K562 (cell line): ENCODE data around the gene ZBTB7A. TPM values are rescaled to one million over a fixed set of nuclear protein-coding genes. Genes with fewer than 3 reads are reported as not detected.
A peak's percentile ranks its signal among the peaks of the same experiment; 100 is the strongest.

Experiments
- ELF4 ChIP-seq: fragments of 450-650 bp; formaldehyde crosslinking; IDR thresholded peaks from 2 replicates; pipeline ENCODE4 v1.4.0; 2022; ENCODE audit warnings: missing genetic modification characterization
- ESRRA ChIP-seq: fragments of 450-650 bp; IDR thresholded peaks from 2 replicates; pipeline ENCODE4 v1.6.1; 2014; ENCODE audit warnings: low read depth, mild to moderate bottlenecking, moderate library complexity, borderline replicate concordance
- FUS ChIP-seq: fragments of 200-400 bp; formaldehyde crosslinking; optimal IDR thresholded peaks from 2 replicates; pipeline ENCODE3; 2017; ENCODE audit warnings: low read depth, low read length
- MAFG ChIP-seq: fragments of 450-650 bp; conservative IDR thresholded peaks from 2 replicates; pipeline ENCODE4 v1.6.1; 2016; ENCODE audit warnings: missing genetic modification characterization, missing compliant biosample characterization
- MCM2 ChIP-seq: fragments of 450-650 bp; IDR thresholded peaks from 2 replicates; pipeline ENCODE4 v1.6.1; 2017; ENCODE audit warnings: low read depth, mild to moderate bottlenecking
- MTA1 ChIP-seq: fragments of 450-650 bp; IDR thresholded peaks from 2 replicates; pipeline ENCODE4 v1.6.1; 2017; ENCODE audit warnings: borderline replicate concordance
- PHTF2 ChIP-seq: fragments of 250-450 bp; sonication (Bioruptor Pico); IDR thresholded peaks from 2 replicates; pipeline ENCODE4 v1.5.0; 2021; ENCODE audit warnings: mild to moderate bottlenecking
- TGIF2 ChIP-seq: sonication (generic); formaldehyde crosslinking; IDR thresholded peaks from 2 replicates; pipeline ENCODE4 v1.8.1; 2022; ENCODE audit warnings: mild to moderate bottlenecking, missing genetic modification reagents, moderate library complexity
- ZC3H8 ChIP-seq: fragments of 450-650 bp; IDR thresholded peaks from 2 replicates; pipeline ENCODE4 v1.6.1; 2017
- ZNF444 ChIP-seq: fragments of 250-450 bp; sonication (Bioruptor Pico); IDR thresholded peaks from 2 replicates; pipeline ENCODE4 v1.4.0; 2020; ENCODE audit warnings: mild to moderate bottlenecking, moderate library complexity
- ZNF561 ChIP-seq: fragments of 450-650 bp; formaldehyde crosslinking; conservative IDR thresholded peaks from 2 replicates; pipeline ENCODE4 v1.4.0; 2020; ENCODE audit warnings: mild to moderate bottlenecking, moderate library complexity
- polyA plus RNA-seq, 8 experiments: library from polyadenylated mRNA; depleted of rRNA in 4 of 8; stranded (reverse) in 5 of 8; unstranded in 3 of 8; fragments of >200 nt; fragmentation: Nextera tagmentation in 2 of 8; fragmentation: Illumina TruSeq in 1 of 8; extraction: Ambion mirVana in 2 of 8; extraction: Trizol in 1 of 8; gene quantifications; 2 replicates each; pipeline versions ENCODE4 v1.2.1 to v1.2.3, GENCODE V29; 2011 to 2014; ENCODE audit warnings: inconsistent platforms in 1 of 8, missing spikeins in 1 of 8
- total RNA-seq, 7 experiments: library from RNA; depleted of rRNA in 6 of 7; stranded (reverse); fragments of >200 nt in 6 of 7; fragmentation: Illumina TruSeq in 2 of 7; extraction: Trizol in 2 of 7; gene quantifications; 2 replicates each; pipeline versions ENCODE4 v1.2.1 to v1.2.3, GENCODE V29; 2011 to 2021; ENCODE audit warnings: low replicate concordance in 1 of 7
- TF ChIP-seq, protein P1 (sequence below): fragments of 450-650 bp; IDR thresholded peaks from 2 replicates; pipeline ENCODE4 v1.6.1; 2016; ENCODE audit warnings: antibody characterized with exemption
- TF ChIP-seq, protein P2 (sequence below), 2 experiments: fragments of 450-650 bp; IDR thresholded peaks; 2 replicates each; pipeline ENCODE4 v1.6.1; 2016
- TF ChIP-seq, protein P3 (sequence below): IDR thresholded peaks from 3 replicates; pipeline ENCODE4 v1.6.1; 2011; ENCODE audit warnings: borderline replicate concordance, mild to moderate bottlenecking; ENCODE audit not compliant: insufficient read length, insufficient read depth
- TF ChIP-seq, protein P4 (sequence below): sonication (generic); formaldehyde crosslinking; IDR thresholded peaks from 2 replicates; pipeline ENCODE4 v1.8.0; 2022; ENCODE audit warnings: mild to moderate bottlenecking, missing genetic modification reagents
- TF ChIP-seq, protein P5 (sequence below): fragments of 450-650 bp; IDR thresholded peaks from 2 replicates; pipeline ENCODE4 v1.6.1; 2014; ENCODE audit warnings: low read depth, mild to moderate bottlenecking, moderate library complexity, borderline replicate concordance
- TF ChIP-seq, protein P6 (sequence below), 2 experiments: IDR thresholded peaks; 2 replicates each; pipeline ENCODE4 v1.6.1; 2011; ENCODE audit warnings: borderline replicate concordance in 1 of 2, control low read depth in 1 of 2, low read depth in 1 of 2, low read length in 1 of 2, mild to moderate bottlenecking in 1 of 2, mixed read lengths in 1 of 2, moderate library complexity in 1 of 2; ENCODE audit not compliant: insufficient read depth in 1 of 2, insufficient read length in 1 of 2, poor library complexity in 1 of 2, severe bottlenecking in 1 of 2; ENCODE audit errors: extremely low read depth in 1 of 2

The ZBTB7A gene
- total and polyA plus RNA-seq, 9 of the 15 experiments (the other 6 are each of a cell fraction or from before 2014, with no cell fraction given), result 0.11 to 34.0 (median 4.6) TPM

DNA sequence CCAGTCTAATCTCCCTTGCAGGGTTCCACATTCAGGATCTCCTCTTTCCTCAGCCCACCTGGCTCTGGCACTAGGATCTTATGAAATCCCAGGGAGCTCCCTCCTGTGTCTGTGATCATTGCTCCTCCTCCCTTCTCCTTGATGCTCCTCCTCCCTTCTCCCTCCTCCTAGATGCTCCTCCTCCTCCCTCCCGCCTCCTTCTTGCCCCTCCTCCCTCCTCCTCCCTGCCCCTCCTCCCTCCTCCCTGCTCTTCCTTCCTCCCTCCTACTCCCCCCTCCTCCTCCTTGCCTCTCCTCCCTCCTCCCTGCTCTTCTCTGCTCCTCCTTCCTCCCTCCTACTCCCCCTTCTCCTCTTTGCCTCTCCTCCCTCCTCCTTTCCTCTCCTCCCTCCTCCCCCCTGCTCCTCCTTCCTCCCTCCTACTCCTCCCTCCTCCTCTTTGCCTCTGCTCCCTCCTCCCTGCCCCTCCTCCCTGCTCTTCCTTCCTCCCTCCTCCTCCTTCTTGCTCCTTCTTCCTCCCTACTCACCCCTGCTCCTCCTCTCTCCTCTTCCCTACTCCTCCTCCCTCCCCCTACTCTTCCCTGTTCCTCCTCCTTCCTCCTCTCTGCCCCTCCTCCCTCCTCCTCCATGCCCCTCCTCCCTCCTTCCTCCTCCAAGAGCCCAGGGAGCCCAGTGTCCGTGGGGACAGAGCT is 14.9 kb upstream of the ZBTB7A start (continued):
- TF ChIP-seq MCM2 (peak; percentile 97), ZNF561 (CRISPR knock-in tag) (no peak), PHTF2 (CRISPR knock-in tag) (no peak), TGIF2 (CRISPR knock-in tag) (no peak), MAFG (tag) (no peak), MTA1 (peak; percentile 95), ELF4 (CRISPR knock-in tag) (no peak), ZC3H8 (no peak), FUS (no peak), ESRRA (no peak), ZNF444 (CRISPR knock-in tag) (no peak)
- TF ChIP-seq, protein P1, sequence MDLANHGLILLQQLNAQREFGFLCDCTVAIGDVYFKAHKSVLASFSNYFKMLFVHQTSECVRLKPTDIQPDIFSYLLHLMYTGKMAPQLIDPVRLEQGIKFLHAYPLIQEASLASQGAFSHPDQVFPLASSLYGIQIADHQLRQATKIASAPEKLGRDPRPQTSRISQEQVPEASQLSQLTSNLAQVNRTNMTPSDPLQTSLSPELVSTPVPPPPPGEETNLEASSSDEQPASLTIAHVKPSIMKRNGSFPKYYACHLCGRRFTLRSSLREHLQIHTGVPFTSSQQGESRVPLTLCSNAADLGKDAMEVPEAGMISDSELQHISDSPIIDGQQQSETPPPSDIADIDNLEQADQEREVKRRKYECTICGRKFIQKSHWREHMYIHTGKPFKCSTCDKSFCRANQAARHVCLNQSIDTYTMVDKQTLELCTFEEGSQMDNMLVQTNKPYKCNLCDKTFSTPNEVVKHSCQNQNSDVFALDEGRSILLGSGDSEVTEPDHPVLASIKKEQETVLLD, result 0 out of 2 replicates have a peak, but pooled peaks have one; percentile 46
- TF ChIP-seq, protein P2, sequence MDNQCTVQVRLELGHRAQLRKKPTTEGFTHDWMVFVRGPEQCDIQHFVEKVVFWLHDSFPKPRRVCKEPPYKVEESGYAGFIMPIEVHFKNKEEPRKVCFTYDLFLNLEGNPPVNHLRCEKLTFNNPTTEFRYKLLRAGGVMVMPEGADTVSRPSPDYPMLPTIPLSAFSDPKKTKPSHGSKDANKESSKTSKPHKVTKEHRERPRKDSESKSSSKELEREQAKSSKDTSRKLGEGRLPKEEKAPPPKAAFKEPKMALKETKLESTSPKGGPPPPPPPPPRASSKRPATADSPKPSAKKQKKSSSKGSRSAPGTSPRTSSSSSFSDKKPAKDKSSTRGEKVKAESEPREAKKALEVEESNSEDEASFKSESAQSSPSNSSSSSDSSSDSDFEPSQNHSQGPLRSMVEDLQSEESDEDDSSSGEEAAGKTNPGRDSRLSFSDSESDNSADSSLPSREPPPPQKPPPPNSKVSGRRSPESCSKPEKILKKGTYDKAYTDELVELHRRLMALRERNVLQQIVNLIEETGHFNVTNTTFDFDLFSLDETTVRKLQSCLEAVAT (IDR thresholded peaks at IDR 0.05), result peak; percentile 66 to 86
- TF ChIP-seq, protein P3, sequence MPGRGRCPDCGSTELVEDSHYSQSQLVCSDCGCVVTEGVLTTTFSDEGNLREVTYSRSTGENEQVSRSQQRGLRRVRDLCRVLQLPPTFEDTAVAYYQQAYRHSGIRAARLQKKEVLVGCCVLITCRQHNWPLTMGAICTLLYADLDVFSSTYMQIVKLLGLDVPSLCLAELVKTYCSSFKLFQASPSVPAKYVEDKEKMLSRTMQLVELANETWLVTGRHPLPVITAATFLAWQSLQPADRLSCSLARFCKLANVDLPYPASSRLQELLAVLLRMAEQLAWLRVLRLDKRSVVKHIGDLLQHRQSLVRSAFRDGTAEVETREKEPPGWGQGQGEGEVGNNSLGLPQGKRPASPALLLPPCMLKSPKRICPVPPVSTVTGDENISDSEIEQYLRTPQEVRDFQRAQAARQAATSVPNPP, result no peak
- TF ChIP-seq, protein P4, sequence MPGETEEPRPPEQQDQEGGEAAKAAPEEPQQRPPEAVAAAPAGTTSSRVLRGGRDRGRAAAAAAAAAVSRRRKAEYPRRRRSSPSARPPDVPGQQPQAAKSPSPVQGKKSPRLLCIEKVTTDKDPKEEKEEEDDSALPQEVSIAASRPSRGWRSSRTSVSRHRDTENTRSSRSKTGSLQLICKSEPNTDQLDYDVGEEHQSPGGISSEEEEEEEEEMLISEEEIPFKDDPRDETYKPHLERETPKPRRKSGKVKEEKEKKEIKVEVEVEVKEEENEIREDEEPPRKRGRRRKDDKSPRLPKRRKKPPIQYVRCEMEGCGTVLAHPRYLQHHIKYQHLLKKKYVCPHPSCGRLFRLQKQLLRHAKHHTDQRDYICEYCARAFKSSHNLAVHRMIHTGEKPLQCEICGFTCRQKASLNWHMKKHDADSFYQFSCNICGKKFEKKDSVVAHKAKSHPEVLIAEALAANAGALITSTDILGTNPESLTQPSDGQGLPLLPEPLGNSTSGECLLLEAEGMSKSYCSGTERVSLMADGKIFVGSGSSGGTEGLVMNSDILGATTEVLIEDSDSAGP (CRISPR knock-in tag), result no peak
- TF ChIP-seq, protein P5, sequence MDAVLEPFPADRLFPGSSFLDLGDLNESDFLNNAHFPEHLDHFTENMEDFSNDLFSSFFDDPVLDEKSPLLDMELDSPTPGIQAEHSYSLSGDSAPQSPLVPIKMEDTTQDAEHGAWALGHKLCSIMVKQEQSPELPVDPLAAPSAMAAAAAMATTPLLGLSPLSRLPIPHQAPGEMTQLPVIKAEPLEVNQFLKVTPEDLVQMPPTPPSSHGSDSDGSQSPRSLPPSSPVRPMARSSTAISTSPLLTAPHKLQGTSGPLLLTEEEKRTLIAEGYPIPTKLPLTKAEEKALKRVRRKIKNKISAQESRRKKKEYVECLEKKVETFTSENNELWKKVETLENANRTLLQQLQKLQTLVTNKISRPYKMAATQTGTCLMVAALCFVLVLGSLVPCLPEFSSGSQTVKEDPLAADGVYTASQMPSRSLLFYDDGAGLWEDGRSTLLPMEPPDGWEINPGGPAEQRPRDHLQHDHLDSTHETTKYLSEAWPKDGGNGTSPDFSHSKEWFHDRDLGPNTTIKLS, result no peak
- TF ChIP-seq, protein P6, sequence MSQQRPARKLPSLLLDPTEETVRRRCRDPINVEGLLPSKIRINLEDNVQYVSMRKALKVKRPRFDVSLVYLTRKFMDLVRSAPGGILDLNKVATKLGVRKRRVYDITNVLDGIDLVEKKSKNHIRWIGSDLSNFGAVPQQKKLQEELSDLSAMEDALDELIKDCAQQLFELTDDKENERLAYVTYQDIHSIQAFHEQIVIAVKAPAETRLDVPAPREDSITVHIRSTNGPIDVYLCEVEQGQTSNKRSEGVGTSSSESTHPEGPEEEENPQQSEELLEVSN (IDR thresholded peaks at IDR 0.05; ENCODE audit: borderline replicate concordance in 1 of 2, extremely low read depth in 1 of 2, insufficient read depth in 1 of 2, insufficient read length in 1 of 2, low read depth in 1 of 2, low read length in 1 of 2, poor library complexity in 1 of 2, severe bottlenecking in 1 of 2), result no peak
